ENCODE results near the gene SMIM5.

SMIM5 gene

DNA sequence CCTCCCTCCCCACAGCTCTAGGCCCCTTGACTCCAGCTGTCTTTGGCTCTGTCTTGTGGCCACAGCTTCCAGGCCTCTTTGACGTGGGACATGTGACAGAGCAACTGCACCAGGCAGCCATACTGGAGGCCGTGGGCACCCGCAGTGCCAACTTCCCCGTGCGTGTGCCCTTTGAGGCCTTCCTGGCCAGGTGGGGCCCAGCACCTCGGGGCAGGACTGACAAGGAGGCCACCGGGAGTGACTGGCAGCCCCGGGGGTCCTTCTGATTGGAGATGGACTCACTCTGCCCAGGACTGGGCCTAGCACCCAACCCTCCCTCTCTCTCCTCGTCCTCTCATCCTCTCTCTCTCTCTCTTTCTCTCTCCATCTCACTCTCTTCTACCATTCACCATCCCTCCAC, 30.1 kb upstream of the SMIM5 start:
- no peak for DNase-seq (ENCODE audit: low read depth)

DNA sequence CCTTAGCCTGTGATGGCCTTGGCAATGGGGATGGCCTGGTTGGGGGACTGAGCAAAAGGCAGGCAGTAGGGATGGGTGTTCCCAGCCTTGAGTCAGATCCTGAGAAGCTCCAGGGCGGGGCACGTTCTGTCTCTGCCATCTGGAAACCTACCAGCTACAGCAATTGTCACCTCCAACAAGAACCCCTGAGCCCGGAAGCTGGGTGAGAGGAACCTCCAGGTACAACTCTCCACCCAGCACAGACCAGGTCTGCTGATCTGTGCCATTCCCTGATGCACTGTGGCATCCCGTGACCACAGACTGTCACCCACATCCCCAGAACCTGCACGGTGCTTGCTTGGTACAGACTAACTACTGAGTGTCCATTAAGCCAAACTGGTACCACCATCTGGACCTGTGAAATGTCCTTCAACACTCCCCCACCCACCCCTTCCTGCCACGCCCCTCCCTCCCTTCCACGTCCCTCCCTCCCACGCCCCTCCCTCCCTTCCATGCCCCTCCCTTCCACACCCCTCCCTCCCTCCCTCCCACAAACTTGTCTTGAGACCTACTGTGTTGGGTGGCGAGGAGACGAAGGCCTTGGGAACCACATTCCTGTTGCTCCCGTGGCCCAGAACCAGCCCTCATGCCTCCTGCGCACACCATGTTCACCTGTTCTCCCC, 29.1 kb upstream of the SMIM5 start:
- no peak for DNase-seq (ENCODE audit: low read depth)

DNA sequence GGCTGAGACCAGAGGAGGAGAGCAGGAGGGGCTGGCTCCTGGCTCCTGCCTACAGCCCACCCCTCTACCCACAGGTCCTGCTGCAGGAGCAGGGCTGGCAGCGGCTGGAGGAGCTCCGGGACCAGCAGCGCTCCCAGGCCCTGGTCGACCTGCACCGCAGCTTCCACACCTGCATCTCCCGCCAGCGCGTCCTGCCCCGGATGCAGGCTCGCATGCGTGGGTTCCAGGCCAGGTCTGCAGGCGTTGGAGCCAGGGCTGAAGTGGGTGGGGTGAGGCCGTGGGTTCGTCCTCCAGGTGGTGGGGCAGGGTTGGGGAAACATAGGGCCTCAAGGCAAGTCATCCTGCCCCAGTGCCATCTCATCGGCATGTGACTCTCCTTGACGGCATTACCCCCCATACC, 27.4 kb upstream of the SMIM5 start:
- DNase-seq (ENCODE audit: low read depth): no peak

DNA sequence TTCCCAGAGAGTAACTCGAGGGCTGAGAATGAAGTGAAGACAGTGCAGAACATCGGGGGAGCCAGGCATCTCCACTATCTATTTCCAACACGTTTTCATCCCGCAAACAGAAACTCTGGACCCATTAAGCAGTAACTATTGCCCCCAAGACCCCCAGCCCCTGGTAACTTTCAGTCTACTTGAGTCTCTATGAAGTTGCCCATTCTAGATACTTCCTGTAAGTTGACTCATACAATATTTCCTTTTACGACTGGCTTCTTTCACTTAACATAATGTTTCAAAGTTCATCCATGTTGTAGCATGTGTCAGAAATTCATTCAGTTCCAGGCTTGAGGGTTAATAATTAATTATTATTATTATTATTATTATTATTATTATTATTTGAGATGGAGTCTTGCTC, 26.1 kb upstream of the SMIM5 start:
- no peak for DNase-seq (ENCODE audit: low read depth)

DNA sequence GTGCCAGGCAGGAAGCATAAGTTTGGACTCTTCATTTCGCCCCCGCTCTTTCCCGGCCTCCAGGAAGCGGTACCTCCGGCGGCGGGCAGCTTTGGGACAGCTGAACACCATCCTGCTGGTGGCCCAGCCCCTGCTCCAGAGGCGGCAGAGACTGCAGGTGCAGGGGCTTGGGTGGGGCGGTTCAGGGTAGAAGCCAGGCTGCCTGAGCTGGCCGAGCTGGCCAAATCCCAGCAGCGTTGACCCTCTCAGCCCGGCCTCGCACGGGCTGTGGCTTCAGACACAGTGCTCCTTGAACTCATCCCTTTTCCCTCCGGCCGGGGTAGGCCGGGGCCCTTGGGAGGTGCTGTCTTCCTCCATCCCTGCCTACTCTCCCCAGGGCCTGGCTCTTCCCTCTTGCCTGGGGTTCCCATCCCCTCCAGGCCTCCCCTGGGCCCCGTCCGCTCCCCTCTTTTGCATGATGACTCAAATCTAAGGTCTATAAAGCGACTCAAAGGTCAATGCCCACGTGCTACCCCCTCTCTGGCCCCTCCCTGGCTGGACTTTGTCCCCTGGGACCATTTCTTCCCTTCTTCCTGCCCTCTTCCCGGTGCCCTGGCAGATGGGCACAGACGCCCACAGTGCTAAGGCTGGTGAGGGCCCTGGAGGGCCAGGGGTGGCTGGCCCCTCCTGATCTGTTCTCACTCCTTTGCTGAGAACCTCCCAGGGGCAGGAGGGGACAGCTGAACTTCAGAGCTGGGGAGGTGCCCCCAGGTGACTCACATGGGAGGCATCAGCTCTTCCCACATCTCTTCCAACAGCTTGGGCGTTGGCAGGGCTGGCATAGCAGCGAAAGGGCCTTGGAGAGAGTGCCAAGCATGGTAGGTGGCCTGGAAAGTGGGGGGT, 22.9 kb upstream of the SMIM5 start:
- no peak for DNase-seq (ENCODE audit: low read depth)

DNA sequence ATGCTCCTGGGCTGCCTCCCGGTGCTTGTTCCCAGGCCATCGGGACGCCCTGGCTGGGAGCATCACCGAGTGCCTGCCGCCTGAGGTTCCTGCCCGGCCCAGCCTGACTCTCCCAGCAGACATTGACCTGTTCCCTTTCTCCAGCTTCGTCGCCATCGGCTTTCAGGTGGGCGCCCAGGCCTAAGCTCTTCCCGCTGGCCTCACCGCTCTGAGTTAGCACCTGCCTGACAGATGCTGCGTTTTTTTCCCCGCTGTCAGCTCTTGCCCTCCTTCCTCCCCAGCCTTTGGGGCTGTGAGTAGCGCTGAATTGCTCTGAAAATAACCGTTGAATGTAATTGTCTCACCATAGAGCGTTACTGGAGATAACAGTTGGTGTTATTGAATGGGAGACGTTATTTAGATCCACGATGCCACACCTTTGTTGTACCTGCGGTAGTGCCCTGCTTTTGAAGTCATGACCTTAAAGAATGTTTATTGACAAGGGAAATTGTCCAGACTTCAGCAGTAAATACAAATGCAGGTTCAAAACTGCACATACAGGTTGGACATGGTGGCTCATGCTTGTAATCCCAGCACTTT, 21.3 kb upstream of the SMIM5 start:
- DNase-seq (ENCODE audit: low read depth): no peak

DNA sequence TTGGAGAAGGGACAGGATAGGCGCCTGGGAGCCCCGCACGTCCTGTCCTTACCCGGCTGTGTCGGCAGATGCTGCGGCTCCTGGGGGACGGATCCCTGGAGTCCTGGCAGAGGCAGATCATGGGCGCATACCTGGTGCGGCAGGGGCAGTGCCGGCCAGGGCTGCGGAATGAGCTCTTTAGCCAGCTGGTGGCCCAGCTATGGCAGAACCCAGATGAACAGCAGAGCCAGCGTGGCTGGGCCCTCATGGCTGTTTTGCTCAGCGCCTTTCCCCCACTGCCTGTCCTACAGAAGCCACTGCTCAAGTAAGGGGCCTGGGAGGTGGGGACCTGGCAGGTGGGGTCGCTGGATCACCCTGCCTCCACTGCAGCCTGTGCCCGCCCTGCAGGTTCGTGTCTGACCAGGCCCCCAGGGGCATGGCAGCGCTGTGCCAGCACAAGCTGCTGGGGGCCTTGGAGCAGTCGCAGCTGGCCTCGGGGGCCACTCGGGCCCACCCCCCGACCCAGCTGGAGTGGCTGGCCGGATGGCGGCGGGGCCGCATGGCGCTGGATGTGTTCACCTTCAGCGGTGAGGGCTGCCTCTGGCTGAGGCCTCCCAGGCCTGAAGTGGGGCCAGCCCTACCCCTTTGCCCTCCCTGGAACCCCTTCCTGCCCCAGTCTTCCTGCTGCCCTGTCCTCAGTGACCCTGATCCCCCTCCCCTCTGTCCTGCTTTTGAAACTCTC, 20.2 kb upstream of the SMIM5 start:
- no peak for DNase-seq (ENCODE audit: low read depth)

DNA sequence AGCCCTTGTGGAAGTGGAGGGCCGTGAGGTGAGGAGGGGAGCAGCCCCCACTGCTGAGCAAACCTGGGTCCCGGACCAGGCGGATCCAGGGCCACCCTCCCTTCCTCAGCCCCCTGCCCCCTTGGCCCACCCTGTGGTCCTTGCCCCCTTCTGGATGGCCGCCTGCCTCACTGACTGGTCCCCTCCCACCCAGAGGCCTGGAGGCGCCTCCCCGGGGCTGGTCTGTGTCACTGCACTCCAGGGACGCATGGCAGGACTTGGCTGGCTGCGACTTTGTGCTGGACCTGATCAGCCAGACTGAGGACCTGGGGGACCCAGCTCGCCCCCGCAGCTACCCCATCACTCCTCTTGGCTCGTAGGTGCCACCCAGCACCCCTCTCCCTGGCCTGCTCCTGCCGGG, 19.2 kb upstream of the SMIM5 start:
- DNase-seq (ENCODE audit: low read depth): no peak

DNA sequence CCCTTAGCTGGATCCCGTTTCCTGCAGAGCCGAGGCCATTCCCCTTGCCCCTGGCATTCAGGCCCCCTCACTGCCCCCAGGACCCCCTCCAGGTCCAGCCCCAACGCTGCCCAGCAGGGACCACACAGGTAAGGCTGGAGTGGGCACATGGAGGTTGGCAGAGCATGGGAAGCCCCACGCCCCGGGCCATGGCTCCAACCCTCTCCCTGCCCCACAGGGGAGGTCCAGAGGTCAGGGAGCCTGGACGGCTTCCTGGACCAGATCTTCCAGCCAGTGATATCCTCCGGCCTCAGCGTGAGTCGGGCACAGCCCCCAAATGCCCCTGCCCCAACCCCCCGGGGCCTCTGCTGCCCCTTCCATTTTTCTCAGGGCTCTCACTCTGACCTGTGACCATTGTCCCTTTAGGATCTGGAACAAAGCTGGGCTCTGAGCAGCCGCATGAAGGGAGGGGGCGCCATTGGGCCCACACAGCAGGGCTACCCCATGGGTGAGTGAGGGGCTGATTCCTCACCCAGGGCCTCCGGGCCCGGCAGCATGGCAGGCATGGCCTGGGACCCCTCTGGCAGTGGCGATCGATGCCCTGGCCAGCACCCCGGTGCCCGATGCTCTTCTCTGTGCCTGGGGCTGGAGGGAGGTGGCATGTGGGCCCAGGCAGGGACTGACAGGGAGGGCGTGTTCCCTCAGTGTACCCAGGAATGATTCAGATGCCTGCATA, 18.5 kb upstream of the SMIM5 start:
- no peak for DNase-seq (ENCODE audit: low read depth)

DNA sequence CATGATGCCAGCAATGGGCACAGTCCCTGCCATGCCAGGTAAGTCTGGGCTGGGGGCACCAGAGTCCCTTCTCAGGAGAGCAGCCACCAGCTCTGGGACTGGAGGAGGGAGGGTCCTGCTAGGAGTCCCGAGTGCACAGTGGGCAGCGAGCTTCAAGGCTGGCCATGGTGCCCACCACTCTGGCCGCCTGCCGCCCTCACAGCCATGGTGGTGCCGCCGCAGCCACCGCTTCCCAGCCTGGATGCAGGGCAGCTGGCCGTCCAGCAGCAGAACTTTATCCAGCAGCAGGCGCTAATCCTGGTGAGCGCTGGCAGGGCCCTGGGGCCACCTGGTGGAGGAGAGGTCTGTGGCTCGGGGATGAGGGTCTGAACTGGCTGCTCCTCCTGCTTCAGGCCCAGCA, 17.9 kb upstream of the SMIM5 start:
- DNase-seq (ENCODE audit: low read depth): no peak

DNA sequence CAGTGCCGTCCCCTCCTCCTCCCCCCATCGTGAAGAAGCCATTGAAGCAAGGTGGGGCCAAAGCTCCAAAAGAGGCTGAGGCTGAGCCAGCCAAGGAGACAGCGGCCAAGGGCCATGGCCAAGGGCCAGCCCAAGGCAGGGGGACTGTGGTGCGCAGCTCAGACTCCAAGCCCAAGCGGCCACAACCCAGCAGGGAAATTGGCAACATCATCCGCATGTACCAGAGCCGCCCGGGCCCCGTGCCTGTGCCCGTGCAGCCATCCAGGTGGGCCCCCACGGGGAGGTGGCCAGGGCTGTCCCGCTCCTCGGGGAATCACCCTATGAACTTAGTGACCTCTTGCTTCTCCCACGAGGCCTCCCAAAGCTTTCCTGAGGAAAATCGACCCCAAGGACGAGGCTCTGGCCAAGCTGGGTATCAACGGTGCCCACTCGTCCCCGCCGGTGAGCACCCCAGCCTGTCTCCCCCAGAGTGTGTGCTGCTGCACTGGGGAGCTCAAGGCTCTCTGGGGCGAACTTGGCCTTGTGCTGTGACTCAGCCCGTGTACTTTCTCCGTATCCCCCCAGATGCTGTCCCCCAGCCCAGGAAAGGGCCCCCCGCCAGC, 16.6 kb upstream of the SMIM5 start:
- no peak for DNase-seq (ENCODE audit: low read depth)

DNA sequence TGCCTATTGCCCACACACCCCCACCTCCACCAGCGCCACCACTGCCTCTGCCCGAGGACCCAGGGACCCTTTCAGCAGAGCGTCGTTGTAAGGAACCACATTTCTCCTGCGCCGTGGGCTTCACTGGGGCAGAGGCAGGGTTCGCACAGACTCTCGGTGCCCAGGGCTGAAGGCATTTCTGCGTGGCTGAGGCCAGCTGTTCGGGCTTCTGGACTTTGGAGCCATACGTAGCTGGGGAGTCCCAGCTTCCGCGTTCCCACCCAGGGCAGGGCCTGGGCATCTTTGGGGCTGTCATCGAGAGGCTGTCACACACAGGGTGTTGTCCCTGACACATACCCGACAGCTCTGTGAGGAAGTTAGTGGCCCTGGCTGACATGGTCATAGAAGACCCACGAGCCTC, 16.0 kb upstream of the SMIM5 start:
- no peak for DNase-seq (ENCODE audit: low read depth)

DNA sequence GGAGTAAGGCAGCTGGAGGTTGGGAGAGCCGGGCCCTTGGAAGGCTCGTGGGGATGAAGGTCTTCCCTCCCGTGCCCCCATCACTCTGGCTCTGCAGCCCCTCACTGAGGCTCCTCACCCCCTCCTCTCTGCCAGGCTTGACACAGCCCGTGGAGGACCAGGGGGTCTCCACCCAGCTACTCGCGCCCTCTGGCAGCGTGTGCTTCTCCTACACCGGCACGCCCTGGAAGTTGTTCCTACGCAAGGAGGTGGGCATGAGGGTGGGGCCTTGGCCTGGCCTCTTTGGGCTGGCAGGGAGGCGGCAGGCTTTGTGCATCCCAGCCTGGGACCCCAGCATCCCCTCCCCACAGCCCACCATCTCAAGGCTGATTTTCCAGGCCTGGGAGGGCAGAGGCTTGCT, 15.6 kb upstream of the SMIM5 start:
- DNase-seq (ENCODE audit: low read depth): no peak

DNA sequence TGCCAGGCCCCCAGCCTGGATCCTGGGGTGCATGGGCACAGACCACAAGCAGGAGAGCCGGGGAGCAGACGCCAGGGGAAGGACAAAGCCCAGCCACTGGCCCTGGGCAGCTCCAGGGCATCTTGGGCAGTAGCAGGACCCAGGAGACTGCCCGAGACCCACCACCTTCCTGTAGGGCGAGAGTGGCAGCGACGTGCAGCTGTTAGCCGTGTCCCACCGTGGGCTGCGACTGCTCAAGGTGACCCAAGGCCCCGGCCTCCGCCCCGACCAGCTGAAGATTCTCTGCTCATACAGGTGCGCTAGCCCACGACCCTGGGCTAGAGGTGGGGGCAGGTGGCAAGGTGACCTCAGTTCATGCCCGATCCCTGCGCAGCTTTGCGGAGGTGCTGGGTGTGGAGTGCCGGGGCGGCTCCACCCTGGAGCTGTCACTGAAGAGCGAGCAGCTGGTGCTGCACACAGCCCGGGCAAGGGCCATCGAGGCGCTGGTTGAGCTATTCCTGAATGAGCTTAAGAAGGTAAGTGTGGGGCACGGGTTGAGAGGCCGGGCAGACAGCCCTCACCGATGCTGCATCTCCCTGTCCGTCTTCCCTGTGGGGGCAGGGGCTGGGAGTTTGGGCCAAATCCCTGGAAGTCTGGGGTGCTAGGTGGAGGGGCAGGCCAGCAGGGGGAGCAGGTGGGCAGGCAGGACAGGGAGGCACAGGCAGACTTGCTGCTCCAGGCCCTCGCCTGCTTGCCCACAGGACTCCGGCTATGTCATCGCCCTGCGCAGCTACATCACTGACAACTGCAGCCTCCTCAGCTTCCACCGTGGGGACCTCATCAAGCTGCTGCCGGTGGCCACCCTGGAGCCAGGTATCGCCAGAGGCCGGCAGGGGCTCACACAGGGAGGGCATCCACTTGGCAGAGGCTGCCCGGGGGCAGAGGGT, 13.5 kb upstream of the SMIM5 start:
- DNase-seq (ENCODE audit: low read depth): no peak

DNA sequence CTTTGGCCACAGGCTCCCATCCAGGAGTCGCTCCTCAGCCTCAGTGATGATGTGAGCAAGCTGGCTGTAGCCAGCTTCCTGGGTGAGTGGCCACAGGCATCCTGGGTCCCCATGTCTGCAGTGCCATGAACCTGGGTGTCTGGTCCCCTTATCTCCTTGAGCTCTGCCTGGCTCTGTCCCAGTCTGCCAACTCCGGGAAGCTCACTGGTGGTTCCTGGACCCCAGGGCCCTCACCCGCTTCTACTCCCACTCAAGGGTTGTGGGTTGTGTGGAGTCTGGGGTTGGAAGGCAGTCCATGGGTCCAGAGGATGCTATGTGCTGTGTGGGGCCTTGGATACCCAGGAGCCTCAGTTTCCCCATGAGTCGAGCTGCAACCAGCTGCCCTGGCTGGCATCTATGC, 11.7 kb upstream of the SMIM5 start:
- no peak for DNase-seq (ENCODE audit: low read depth)

DNA sequence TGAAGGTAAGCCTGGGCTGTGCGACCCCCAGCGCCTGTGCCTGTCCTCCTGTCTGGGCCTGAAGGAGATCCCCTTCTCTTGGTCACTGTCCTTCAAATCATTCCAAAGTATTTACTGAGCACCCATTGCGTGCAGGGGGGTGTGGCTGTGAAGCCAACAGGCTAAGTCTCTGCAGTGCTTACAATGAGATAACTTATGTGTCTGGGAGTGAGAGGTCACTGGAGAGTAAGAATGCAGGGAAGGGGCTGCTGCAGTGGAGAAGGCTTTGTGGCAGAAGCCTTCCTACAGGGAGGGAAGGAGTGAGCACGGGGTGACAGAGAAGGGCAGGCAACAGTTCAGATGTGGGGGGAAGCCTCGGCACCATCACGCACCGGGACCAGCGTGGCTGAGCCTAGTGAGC, 11.2 kb upstream of the SMIM5 start:
- DNase-seq (ENCODE audit: low read depth): no peak

DNA sequence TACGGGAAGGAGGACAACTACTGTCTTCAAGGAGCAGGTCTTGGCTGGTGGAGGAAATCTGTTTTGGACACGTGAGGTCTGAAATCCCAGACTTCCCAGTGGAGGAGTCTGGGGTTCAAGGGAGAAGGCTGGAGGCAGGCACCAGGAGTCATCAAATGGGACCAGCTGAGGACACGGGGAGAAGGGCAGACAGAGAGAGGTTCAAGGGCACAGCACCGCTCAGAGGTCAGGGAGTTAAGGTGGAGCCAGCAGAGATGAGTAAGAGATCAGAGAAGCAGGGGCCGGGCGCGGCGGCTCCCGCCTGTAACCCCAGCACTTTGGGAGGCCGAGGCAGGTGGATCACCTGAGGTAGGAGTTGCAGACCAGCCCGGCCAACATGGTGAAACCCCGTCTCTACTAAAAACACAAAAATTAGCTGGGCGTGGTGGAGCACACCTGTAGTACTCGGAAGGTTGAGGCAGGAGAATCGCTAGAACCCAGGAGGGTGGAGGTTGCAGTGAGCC, 10.4 kb upstream of the SMIM5 start:
- DNase-seq (ENCODE audit: low read depth): no peak

DNA sequence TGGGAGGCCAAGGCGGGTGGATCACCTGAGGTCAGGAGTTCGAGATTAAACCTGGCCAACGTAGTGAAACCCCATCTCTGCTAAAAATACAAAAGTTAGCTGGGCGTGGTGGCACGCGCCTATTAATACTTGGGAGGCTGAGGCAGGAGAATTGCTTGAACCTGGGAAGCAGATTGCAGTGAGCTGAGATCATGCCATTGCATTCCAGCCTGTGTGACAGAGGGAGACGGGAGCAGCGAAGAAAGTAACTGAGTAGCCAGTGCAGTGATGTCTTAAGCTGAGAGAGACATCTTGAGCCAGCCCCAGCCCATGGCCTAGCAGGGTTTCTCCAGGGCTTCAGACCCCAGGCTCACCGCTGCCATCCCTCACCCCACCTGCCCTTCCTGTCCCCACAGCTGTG, 9.8 kb upstream of the SMIM5 start:
- DNase-seq (ENCODE audit: low read depth): no peak

DNA sequence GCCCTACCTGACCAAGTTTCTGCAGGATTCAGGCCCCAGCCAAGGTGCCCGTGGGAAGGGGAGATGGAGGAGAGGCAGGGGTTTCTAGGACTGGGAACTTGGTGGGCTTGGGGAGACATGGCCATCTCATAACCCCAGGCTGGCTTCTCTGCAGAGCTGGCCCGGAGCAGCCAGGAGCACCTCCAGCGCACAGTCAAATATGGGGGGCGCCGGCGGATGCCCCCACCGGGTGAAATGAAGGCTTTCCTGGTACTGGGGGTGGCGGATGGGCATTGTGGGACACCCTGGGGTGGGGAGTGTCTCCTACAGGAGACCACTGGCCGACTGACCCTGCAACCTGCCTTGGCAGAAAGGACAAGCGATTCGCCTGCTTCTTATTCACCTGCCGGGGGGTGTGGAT, 9.2 kb upstream of the SMIM5 start:
- no peak for DNase-seq (ENCODE audit: low read depth)

DNA sequence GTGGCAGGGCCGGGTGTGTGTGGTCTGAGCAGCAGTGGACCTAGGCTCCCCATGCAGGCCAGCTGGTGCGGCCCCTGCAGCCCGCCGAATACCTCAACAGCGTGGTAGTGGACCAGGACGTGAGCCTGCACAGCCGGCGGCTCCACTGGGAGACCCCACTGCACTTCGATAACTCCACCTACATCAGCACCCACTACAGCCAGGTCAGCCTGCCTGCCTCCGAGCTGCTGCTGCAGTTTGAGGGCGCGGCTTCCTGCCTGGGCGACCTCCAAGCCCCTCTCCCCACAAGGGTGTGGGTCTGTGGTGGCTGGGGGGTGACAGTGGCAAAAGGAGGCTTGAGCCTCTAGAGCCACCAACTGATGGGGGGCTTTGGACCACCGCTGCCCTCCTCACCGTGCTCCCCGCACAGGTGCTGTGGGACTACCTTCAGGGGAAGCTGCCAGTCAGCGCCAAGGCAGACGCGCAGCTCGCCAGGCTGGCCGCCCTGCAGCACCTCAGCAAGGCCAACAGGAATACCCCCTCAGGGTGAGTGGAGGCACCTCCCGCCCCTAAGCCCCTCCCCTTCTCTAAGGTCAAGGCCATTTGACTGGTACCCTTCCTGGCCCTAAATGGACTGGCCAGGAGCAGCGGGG, 8.4 kb upstream of the SMIM5 start:
- no peak for DNase-seq (ENCODE audit: low read depth)

All from activated T-cell treated with anti-CD3 and anti-CD28 coated beads for 24 hours (primary cell).